GM15510 (cell line): Measurements from ENCODE around the gene SPAG6.

Source experiments
- POLR2A ChIP-seq: IDR thresholded peaks from 3 replicates; pipeline ENCODE4 v1.6.1; 2011; ENCODE audit warnings: borderline replicate concordance; ENCODE audit not compliant: insufficient read length; ENCODE audit errors: extremely low read depth

Gene SPAG6

GRCh38 chr10:22370320-22370719 is 25.0 kb downstream of the SPAG6 start:
- TF ChIP-seq POLR2A = no peak

- no peak for TF ChIP-seq POLR2A
Measured at GRCh38 chr10:22372298-22372697, 27.0 kb downstream of the SPAG6 start.

GRCh38 chr10:22372917-22373316 is 27.6 kb downstream of the SPAG6 start:
- TF ChIP-seq POLR2A = no peak

- TF ChIP-seq POLR2A = no peak
Measured at GRCh38 chr10:22374489-22375126, 29.3 kb downstream of the SPAG6 start.

GRCh38 chr10:22379059-22379458 is 33.8 kb downstream of the SPAG6 start:
- peak; percentile 19 for TF ChIP-seq POLR2A

GRCh38 chr10:22381262-22381661 is 36.0 kb downstream of the SPAG6 start:
- TF ChIP-seq POLR2A = no peak

- no peak for TF ChIP-seq POLR2A
Measured at GRCh38 chr10:22386503-22386902, 41.2 kb downstream of the SPAG6 start.

- no peak for TF ChIP-seq POLR2A
Measured at GRCh38 chr10:22389856-22390589, 44.7 kb downstream of the SPAG6 start.

- no peak for TF ChIP-seq POLR2A
Measured at GRCh38 chr10:22391600-22391999, 46.3 kb downstream of the SPAG6 start.

- no peak for TF ChIP-seq POLR2A
Measured at GRCh38 chr10:22410394-22410793, 65.1 kb downstream of the SPAG6 start.

- TF ChIP-seq POLR2A = no peak
Measured at GRCh38 chr10:22410846-22411245, 65.5 kb downstream of the SPAG6 start.

- TF ChIP-seq POLR2A = no peak
Measured at GRCh38 chr10:22414146-22414545, 68.8 kb downstream of the SPAG6 start.

- no peak for TF ChIP-seq POLR2A
Measured at GRCh38 chr10:22415072-22415471, 69.8 kb downstream of the SPAG6 start.

- TF ChIP-seq POLR2A = no peak
Measured at GRCh38 chr10:22417736-22418268, 72.5 kb downstream of the SPAG6 start.

- TF ChIP-seq POLR2A = no peak
Measured at GRCh38 chr10:22420787-22421517, 75.7 kb downstream of the SPAG6 start.
